ENCODE measurements around the gene ATP5MG. TPM values are rescaled to one million over a fixed set of nuclear protein-coding genes. Genes with fewer than 3 reads are reported as not detected.

Gene ATP5MG
- total RNA-seq, 2 experiments from 2014 or later: 237 to 249 TPM

DNA sequence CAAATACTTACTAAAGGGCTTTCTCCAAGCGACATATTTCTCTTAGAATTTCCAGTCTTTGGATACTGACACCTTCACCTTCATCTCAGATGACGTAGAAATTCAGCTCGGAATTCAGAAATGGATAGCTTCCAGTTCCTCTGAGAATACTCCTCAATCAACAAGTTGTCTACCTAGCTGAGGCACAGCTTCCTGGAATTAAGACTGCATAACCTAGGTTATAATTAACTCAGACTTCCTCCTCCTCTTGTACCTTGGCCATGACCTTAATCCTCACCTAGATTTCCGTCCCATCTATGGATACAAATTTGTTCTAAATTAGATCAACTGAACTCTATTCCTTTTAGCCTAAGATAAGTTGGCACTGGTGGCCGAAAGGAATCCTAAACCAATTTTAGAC, 17.4 kb downstream of the ATP5MG start:
- no peak for DNase-seq
- ChIA-PET POLR2A (interaction anchor here (0.9 to 1.3 kb wide), 3 partner anchors 8 to 25 kb away, joined by 3 to 4 read pairs (median 3); no protein-coding TSS in a partner anchor), CTCF (interaction anchor here (1.0 to 2.1 kb wide), 2 partner anchors 12 to 69 kb away, joined by 3 to 7 read pairs; no protein-coding TSS in a partner anchor)
- no peak overlapping the region for H3K27ac Mint-ChIP-seq
- no peaks in the 10 kb centered on the region for H3K9me3 Mint-ChIP-seq
- H3K36me3 Mint-ChIP-seq (ENCODE audit: low read depth): no peaks in the 10 kb centered on the region
- no peak overlapping the region for H3K4me3 Mint-ChIP-seq
- H3K4me1 Mint-ChIP-seq (ENCODE audit: low read depth): no peaks in the 10 kb centered on the region
- no peak for ATAC-seq
- intact Hi-C loops (cut with micrococcal nuclease): no loop called here
- no peaks in the 10 kb centered on the region for H3K27me3 Mint-ChIP-seq
- TF ChIP-seq, protein P1, sequence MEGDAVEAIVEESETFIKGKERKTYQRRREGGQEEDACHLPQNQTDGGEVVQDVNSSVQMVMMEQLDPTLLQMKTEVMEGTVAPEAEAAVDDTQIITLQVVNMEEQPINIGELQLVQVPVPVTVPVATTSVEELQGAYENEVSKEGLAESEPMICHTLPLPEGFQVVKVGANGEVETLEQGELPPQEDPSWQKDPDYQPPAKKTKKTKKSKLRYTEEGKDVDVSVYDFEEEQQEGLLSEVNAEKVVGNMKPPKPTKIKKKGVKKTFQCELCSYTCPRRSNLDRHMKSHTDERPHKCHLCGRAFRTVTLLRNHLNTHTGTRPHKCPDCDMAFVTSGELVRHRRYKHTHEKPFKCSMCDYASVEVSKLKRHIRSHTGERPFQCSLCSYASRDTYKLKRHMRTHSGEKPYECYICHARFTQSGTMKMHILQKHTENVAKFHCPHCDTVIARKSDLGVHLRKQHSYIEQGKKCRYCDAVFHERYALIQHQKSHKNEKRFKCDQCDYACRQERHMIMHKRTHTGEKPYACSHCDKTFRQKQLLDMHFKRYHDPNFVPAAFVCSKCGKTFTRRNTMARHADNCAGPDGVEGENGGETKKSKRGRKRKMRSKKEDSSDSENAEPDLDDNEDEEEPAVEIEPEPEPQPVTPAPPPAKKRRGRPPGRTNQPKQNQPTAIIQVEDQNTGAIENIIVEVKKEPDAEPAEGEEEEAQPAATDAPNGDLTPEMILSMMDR (IDR thresholded peaks at IDR 0.05): no peak

DNA sequence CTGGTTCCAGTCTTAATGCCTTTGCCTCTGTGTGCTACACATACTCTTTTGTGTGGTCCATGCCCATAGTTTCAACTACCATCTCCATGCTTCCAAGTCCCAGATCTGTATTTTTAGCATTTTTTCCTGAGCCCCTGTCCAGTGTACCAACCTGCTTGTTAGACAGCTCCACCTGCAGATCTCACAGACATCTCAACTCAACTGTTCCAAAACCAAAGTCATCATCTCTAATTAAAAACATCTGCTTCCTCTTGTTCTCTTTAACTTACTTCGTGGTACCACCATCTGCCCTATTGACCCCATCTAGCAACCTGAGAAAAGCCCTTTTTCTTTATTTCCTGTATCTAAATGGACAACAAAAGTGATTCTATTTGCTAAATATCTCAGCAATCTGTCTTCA, 26.3 kb downstream of the ATP5MG start:
- no peaks in the 10 kb centered on the region for H3K27me3 Mint-ChIP-seq
- no peak overlapping the region for H3K27ac Mint-ChIP-seq
- ATAC-seq (no peak), DNase-seq (no peak)
- intact Hi-C loops (cut with micrococcal nuclease): no loop called here
- POLR2A ChIA-PET: interaction anchor here (1.5 to 2.1 kb wide), 2 partner anchors 8 to 14 kb away, joined by 3 to 10 read pairs; partner anchors contain the start of gene KMT2A
- CTCF ChIA-PET: interaction anchor here (0.6 to 3.3 kb wide), 2 partner anchors 61 to 83 kb away, joined by 3 to 11 read pairs; no protein-coding TSS in a partner anchor
- no peak overlapping the region for H3K4me3 Mint-ChIP-seq
- peaks cover 3% of the 10 kb centered on the region for H3K4me1 Mint-ChIP-seq (ENCODE audit: low read depth)
- H3K9me3 Mint-ChIP-seq: no peaks in the 10 kb centered on the region
- TF ChIP-seq, protein P1 (IDR thresholded peaks at IDR 0.05): no peak
- H3K36me3 Mint-ChIP-seq (ENCODE audit: low read depth): no peaks in the 10 kb centered on the region

DNA sequence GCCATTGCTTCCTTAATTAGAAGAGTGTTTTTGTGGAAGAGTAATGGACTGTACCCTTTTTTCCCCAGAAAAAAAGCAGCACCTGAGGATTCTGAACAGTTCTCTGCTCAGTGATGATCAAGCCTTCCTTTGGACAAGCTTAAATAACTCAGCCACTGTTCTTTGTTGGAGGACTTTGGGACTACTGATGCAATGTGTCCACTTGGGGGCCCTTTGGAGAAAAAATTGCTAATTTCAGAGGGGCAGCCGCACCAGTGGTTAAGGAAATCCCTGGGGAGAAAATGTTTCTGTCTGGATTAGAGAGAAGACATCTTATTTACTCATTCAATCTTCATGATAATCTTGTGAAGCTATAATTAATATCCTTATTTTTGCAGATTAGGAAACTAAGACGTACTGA, 29.6 kb downstream of the ATP5MG start:
- ATAC-seq: no peak
- intact Hi-C loops (cut with micrococcal nuclease): no loop called here
- H3K4me3 Mint-ChIP-seq: no peak overlapping the region
- no peak overlapping the region for H3K27ac Mint-ChIP-seq
- peaks cover 5% of the 10 kb centered on the region for H3K4me1 Mint-ChIP-seq (ENCODE audit: low read depth)
- no peaks in the 10 kb centered on the region for H3K9me3 Mint-ChIP-seq
- H3K36me3 Mint-ChIP-seq (ENCODE audit: low read depth): no peaks in the 10 kb centered on the region
- no peak for DNase-seq
- ChIA-PET CTCF (interaction anchor here (1.3 to 1.5 kb wide), 4 partner anchors 15 to 57 kb away, joined by 3 to 6 read pairs (median 4); no protein-coding TSS in a partner anchor), POLR2A (no interaction called here)
- TF ChIP-seq, protein P1 (IDR thresholded peaks at IDR 0.05): no peak
- H3K27me3 Mint-ChIP-seq: no peaks in the 10 kb centered on the region

DNA sequence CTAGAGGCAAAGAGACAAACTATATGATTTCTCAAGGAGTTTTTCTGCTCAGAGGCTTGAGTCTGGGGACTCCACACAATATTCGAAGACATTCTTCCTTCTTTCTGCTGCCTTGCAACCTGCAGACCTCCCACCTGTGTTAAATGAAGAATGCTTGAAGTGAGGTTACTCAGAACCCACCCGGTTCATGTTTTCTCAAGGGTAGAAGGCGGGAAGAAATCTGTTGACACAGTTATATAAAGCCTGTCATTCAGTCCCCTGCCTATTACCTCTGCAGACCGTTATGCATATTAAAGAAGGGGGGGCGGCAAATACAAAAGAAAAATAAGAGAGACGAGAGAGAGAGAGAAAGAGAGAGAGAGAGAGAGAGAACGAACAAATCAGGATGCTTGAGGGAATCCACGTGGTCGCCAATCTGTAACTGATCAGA, 32.7 kb downstream of the ATP5MG start:
- no peaks in the 10 kb centered on the region for H3K9me3 Mint-ChIP-seq
- DNase-seq (no peak), ATAC-seq (no peak)
- peaks cover 11% of the 10 kb centered on the region for H3K4me1 Mint-ChIP-seq (ENCODE audit: low read depth)
- ChIA-PET CTCF (interaction anchor here (1.0 to 3.6 kb wide), 5 partner anchors 29 to 55 kb away, joined by 3 to 22 read pairs (median 6); no protein-coding TSS in a partner anchor), POLR2A (interaction anchor here (0.6 to 3.7 kb wide), 5 partner anchors 14 to 195 kb away, joined by 3 to 32 read pairs (median 3); no protein-coding TSS in a partner anchor)
- intact Hi-C loops (cut with micrococcal nuclease): no loop called here
- TF ChIP-seq, protein P1 (IDR thresholded peaks at IDR 0.05): no peak
- H3K36me3 Mint-ChIP-seq (ENCODE audit: low read depth): peaks cover 5% of the 10 kb centered on the region
- H3K27me3 Mint-ChIP-seq: no peaks in the 10 kb centered on the region
- peak overlapping the region; percentile 93 for H3K27ac Mint-ChIP-seq
- H3K4me3 Mint-ChIP-seq: peak overlapping the region; percentile 87
